B cell (primary cell): ENCODE results near the gene PI4KB. TPM values are rescaled to one million over a fixed set of nuclear protein-coding genes. Genes with fewer than 3 reads are reported as not detected.

Experiments used
- ATAC-seq: fragments of 200-7000 bp; cut with Tn5 transposase; one replicate; pipeline ENCODE4 v1.10.0; 2021; ENCODE audit warnings: low read depth, mild to moderate bottlenecking, moderate number of reproducible peaks, moderate library complexity
- CTCF ChIA-PET: fragments of 350-600 bp; sonication (Branson Sonifier 250); formaldehyde crosslinking; loops from one replicate; lab custom pipeline; 2021; ENCODE audit warnings: antibody characterized with exemption, inconsistent platforms; lab: Charles Lee
- POLR2A ChIA-PET: fragments of 350-600 bp; sonication (Branson Sonifier 250); formaldehyde crosslinking; loops from one replicate; lab custom pipeline; 2021; ENCODE audit warnings: antibody characterized with exemption; lab: Charles Lee
- DNase-seq: peaks from one replicate; pipeline ENCODE4 v3.0.0; 2013
- H2AFZ ChIP-seq: 2 replicates; pipeline ENCODE4 v1.6.1; 2012; ENCODE audit warnings: mild to moderate bottlenecking, low read depth, low read length; ENCODE audit not compliant: insufficient read depth, poor library complexity, severe bottlenecking
- H3K27ac ChIP-seq, 2 donors: 1 replicate in 1 of 2; 2 replicates in 1 of 2; pipeline ENCODE4 v1.5.1; 2012 to 2013; ENCODE audit warnings: low read length in 2 of 2, mild to moderate bottlenecking in 2 of 2, moderate library complexity in 1 of 2
- H3K27me3 ChIP-seq, 4 experiments: fragments of 200-600 bp in 1 of 4; sonication (generic) in 1 of 4; replicated peaks in 1 of 4; 1 replicate in 2 of 4; 2 replicates in 2 of 4; pipeline versions ENCODE4 v1.6.1 to v1.7.0; 2013 to 2016; ENCODE audit warnings: low read length in 3 of 4, mild to moderate bottlenecking in 2 of 4, mixed read lengths in 1 of 4, moderate library complexity in 1 of 4; ENCODE audit not compliant: insufficient read depth in 4 of 4, control insufficient read depth in 3 of 4; ENCODE audit errors: control extremely low read depth in 1 of 4
- H3K36me3 ChIP-seq, 2 experiments: replicated peaks in 1 of 2; 1 replicate in 1 of 2; 2 replicates in 1 of 2; pipeline versions ENCODE4 v1.6.1 to v1.7.1; 2013; ENCODE audit warnings: low read length in 1 of 2; ENCODE audit not compliant: insufficient read depth in 2 of 2, control insufficient read depth in 1 of 2; ENCODE audit errors: control extremely low read depth in 1 of 2, extremely low read depth in 1 of 2
- H3K4me1 ChIP-seq, 2 donors: fragments of 200-600 bp in 1 of 2; sonication (generic) in 1 of 2; 1 replicate in 1 of 2; 2 replicates in 1 of 2; pipeline versions ENCODE4 v1.5.1 to v1.6.1; 2013 to 2017; ENCODE audit warnings: low read length in 2 of 2; ENCODE audit not compliant: control insufficient read depth in 2 of 2, insufficient read depth in 2 of 2
- H3K4me2 ChIP-seq: replicated peaks from 2 replicates; pipeline ENCODE3; 2012; ENCODE audit warnings: mild to moderate bottlenecking, low read depth, low read length; ENCODE audit not compliant: poor library complexity, severe bottlenecking
- H3K4me3 ChIP-seq, 5 experiments: fragments of 200-600 bp in 1 of 5; sonication (generic) in 1 of 5; 1 replicate in 3 of 5; 2 replicates in 2 of 5; pipeline versions ENCODE4 v1.5.1 to v1.7.0; 2011 to 2016; ENCODE audit warnings: low read length in 4 of 5, mild to moderate bottlenecking in 4 of 5, low read depth in 2 of 5, control low read depth in 1 of 5, moderate library complexity in 1 of 5; ENCODE audit not compliant: insufficient read depth in 1 of 5; ENCODE audit errors: control extremely low read depth in 1 of 5, extremely low read depth in 1 of 5
- H3K79me2 ChIP-seq: fragments of 200-600 bp; sonication (generic); one replicate; pipeline ENCODE4 v1.6.0; 2016; ENCODE audit warnings: low read length; ENCODE audit not compliant: control insufficient read depth, insufficient read depth
- H3K9ac ChIP-seq: fragments of 200-600 bp; sonication (generic); 2 replicates; pipeline ENCODE4 v1.6.1; 2017; ENCODE audit warnings: mild to moderate bottlenecking, low read length, moderate library complexity
- H3K9me3 ChIP-seq, 3 donors: one replicate each; pipeline versions ENCODE4 v1.6.1 to v1.7.1; 2013; ENCODE audit warnings: low read length in 2 of 3; ENCODE audit not compliant: control insufficient read depth in 2 of 3, insufficient read depth in 1 of 3; ENCODE audit errors: control extremely low read depth in 1 of 3
- H4K20me1 ChIP-seq: 2 replicates; pipeline ENCODE4 v1.6.0; 2012; ENCODE audit warnings: mild to moderate bottlenecking, low read length; ENCODE audit not compliant: insufficient read depth, control insufficient read depth, poor library complexity, severe bottlenecking
- H3K27ac Mint-ChIP-seq: one replicate; pipeline ENCODE4 v1.8.0; 2021; ENCODE audit warnings: mixed read lengths
- H3K27me3 Mint-ChIP-seq: one replicate; pipeline ENCODE4 v1.8.0; 2021; ENCODE audit warnings: mixed read lengths
- H3K4me1 Mint-ChIP-seq: one replicate; pipeline ENCODE4 v1.8.0; 2021; ENCODE audit warnings: mixed read lengths
- H3K4me3 Mint-ChIP-seq: one replicate; pipeline ENCODE4 v1.8.0; 2021; ENCODE audit warnings: mixed read lengths
- H3K9me3 Mint-ChIP-seq: one replicate; pipeline ENCODE4 v1.8.0; 2022; ENCODE audit warnings: mixed read lengths; ENCODE audit not compliant: insufficient read depth
- CTCF ChIP-seq: fragments of 200-600 bp; IDR thresholded peaks from one replicate; pipeline ENCODE4 v1.8.0; 2022; ENCODE audit warnings: antibody characterized with exemption, mild to moderate bottlenecking
- EZH2 ChIP-seq: IDR thresholded peaks from 2 replicates; pipeline ENCODE4 v1.6.1; 2012; ENCODE audit warnings: borderline replicate concordance, low read depth, mild to moderate bottlenecking, moderate library complexity, low read length; ENCODE audit not compliant: insufficient read depth, poor library complexity, severe bottlenecking
- WGBS: methylation state at CpG from one replicate; pipeline ENCODE4 v1.1.5; 2013; ENCODE audit warnings: missing lambda C conversion rate; ENCODE audit not compliant: insufficient coverage; 5-methylcytosine and 5-hydroxymethylcytosine counted together
- intact Hi-C: fragments of 100-400 bp; cut with micrococcal nuclease; formaldehyde crosslinking; loops from one replicate; pipeline ENCODE4 v1.10.0; 2022
- polyA plus RNA-seq: library from polyadenylated mRNA; depleted of rRNA; stranded (reverse); fragments of >200 nt; gene quantifications from 2 replicates; pipeline ENCODE4 v1.2.3, GENCODE V29; 2012
- total RNA-seq, 2 donors: library from RNA; stranded (reverse); fragments of 120-200 nt in 1 of 2; gene quantifications; 1 replicate in 1 of 2; 2 replicates in 1 of 2; pipeline versions ENCODE4 v1.2.3 to v1.2.4, GENCODE V29; 2013 to 2022

PI4KB gene
- total and polyA plus RNA-seq, 2 donors (not counting 1 experiment from before 2014, with no cell fraction given) = 110 to 138 TPM

GRCh38 chr1:151346769-151347522 is 19.7 kb upstream of the PI4KB start, which contains the start of gene RFX5:
TSS of gene RFX5 (minus strand) at chr1:151347252. CDS start at chr1:151346320, 932 bp downstream.
- Histone ChIP-seq H4K20me1 (no peaks in the 10 kb centered on the region), H3K9me3 (peaks cover 0 to 17% (median 4%) of the 10 kb centered on the region in 3 donors), H3K27me3 (no peaks in the 10 kb centered on the region), H3K36me3 (peaks cover 3 to 38% of the 10 kb centered on the region in 2 experiments), H3K79me2 (peaks cover 45% of the 10 kb centered on the region), H3K27ac (peak within 1 kb of the TSS; percentile 98 to 99), H3K4me1 (peaks cover 34 to 44% of the 10 kb centered on the region in 2 donors), H3K9ac (peak within 1 kb of the TSS; percentile 95), H2AFZ (peak within 1 kb of the TSS; percentile 66), H3K4me3 (peak within 1 kb of the TSS; percentile 81 to 95 (median 85)), H3K4me2 (peak within 1 kb of the TSS; percentile 81)
- under 1% methylated on average over 24 of the region's 38 CpGs for WGBS
- Mint-ChIP-seq H3K9me3 (no peaks in the 10 kb centered on the region), H3K27ac (peak within 1 kb of the TSS; percentile 97), H3K27me3 (no peaks in the 10 kb centered on the region), H3K4me1 (peaks cover 49% of the 10 kb centered on the region), H3K4me3 (peak within 1 kb of the TSS; percentile 92)
- intact Hi-C loops = loop anchor here (1.0 to 10.0 kb wide), 9 partner anchors 20 to 265 kb away; partner anchors contain the start of genes LYSMD1, PI4KB, PIP5K1A and POGZ
- no peak for TF ChIP-seq CTCF
- no peak for TF ChIP-seq EZH2
- ChIA-PET CTCF (interaction anchor here (1.2 kb wide), 2 partner anchors 10 to 46 kb away, joined by 3 to 4 read pairs; no protein-coding TSS in a partner anchor), POLR2A (interaction anchor here (1.0 to 1.8 kb wide), 4 partner anchors 10 to 65 kb away, joined by 4 to 11 read pairs (median 6); partner anchors contain the start of genes PI4KB, PSMB4 and ZNF687)
- DNase-seq (peak; percentile 99), ATAC-seq (peak; percentile 91)
